Activated T-helper 2 cell treated with anti-CD3 and anti-CD28 coated beads, Interferon-gamma antibody, Interleukin-2, Interleukin-4, amounts not matched to agents 10 μg/mL and 5 μg/mL and 100 μg/mL, durations not matched to agents 14 hours and 24 hours and 36 hours (primary cell): ENCODE data around the gene LGALS13. TPM values are rescaled to one million over a fixed set of nuclear protein-coding genes. Genes with fewer than 3 reads are reported as not detected.

Experiments
- DNase-seq: peaks from one replicate; pipeline ENCODE4 v3.0.0; 2021; ENCODE audit warnings: low spot score
- H3K27ac Mint-ChIP-seq: one replicate; pipeline ENCODE4 v1.8.0; 2021; ENCODE audit warnings: mixed read lengths
- H3K27me3 Mint-ChIP-seq: one replicate; pipeline ENCODE4 v1.8.0; 2021; ENCODE audit warnings: low read depth, mixed read lengths
- H3K36me3 Mint-ChIP-seq: one replicate; pipeline ENCODE4 v1.8.0; 2021; ENCODE audit warnings: low read depth, mixed read lengths
- H3K4me1 Mint-ChIP-seq: one replicate; pipeline ENCODE4 v1.8.0; 2021; ENCODE audit warnings: low read depth, mixed read lengths
- H3K4me3 Mint-ChIP-seq: one replicate; pipeline ENCODE4 v1.8.0; 2021; ENCODE audit warnings: low read depth, mild to moderate bottlenecking, moderate library complexity, mixed read lengths
- H3K9me3 Mint-ChIP-seq: one replicate; pipeline ENCODE4 v1.8.0; 2021; ENCODE audit warnings: mixed read lengths
- intact Hi-C: fragments of 100-400 bp; cut with micrococcal nuclease; formaldehyde crosslinking; loops from one replicate; pipeline ENCODE4 v1.15.1; 2023
- total RNA-seq: library from RNA; stranded (reverse); gene quantifications from 2 replicates; pipeline ENCODE4 v1.2.3, GENCODE V29; 2022

Gene LGALS13
- total RNA-seq, 1 donor from 2014 or later, result not detected

GRCh38 chr19:39631626-39632025 lies 29.3 kb downstream of the LGALS13 start:
- H3K36me3 Mint-ChIP-seq, result no peaks in the 10 kb centered on the region
- no peak overlapping the region for H3K4me3 Mint-ChIP-seq
- H3K9me3 Mint-ChIP-seq, result peaks cover 4% of the 10 kb centered on the region
- DNase-seq, result no peak
- intact Hi-C loops, result no loop called here
- H3K27ac Mint-ChIP-seq, result no peak overlapping the region
- H3K27me3 Mint-ChIP-seq, result peaks cover 10% of the 10 kb centered on the region
- no peaks in the 10 kb centered on the region for H3K4me1 Mint-ChIP-seq

- Mint-ChIP-seq H3K4me1 (no peaks in the 10 kb centered on the region), H3K9me3 (peaks cover 4% of the 10 kb centered on the region), H3K36me3 (no peaks in the 10 kb centered on the region), H3K4me3 (no peak overlapping the region), H3K27ac (no peak overlapping the region), H3K27me3 (peaks cover 7% of the 10 kb centered on the region)
- no peak for DNase-seq
- intact Hi-C loops, result no loop called here
Observed at GRCh38 chr19:39637891-39638290, 35.6 kb downstream of the LGALS13 start.

DNA sequence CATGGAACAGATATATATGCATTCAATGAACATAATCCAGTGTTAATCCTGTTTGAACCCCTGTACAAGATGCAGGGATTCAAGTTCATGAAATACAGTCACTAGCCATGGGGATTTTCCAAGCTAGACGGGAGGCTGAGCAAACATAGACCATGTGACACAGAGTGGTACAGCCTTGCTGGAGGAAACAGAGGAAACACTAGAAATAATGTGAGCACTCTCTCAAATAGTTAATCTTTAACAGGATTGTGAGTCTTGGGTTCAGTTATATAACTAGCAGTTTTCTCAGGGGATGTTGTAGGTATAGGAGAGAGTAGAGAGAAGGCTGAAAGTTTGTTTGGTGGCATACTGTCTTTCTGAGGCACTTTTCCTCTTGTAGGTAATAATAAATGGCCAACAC lies 39.4 kb downstream of the LGALS13 start:
- intact Hi-C loops, result no loop called here
- Mint-ChIP-seq H3K36me3 (no peaks in the 10 kb centered on the region), H3K9me3 (no peaks in the 10 kb centered on the region), H3K4me3 (no peak overlapping the region), H3K27me3 (peaks cover 4% of the 10 kb centered on the region), H3K27ac (no peak overlapping the region), H3K4me1 (no peaks in the 10 kb centered on the region)
- DNase-seq, result no peak

GRCh38 chr19:39643591-39643990 lies 41.3 kb downstream of the LGALS13 start:
- H3K27me3 Mint-ChIP-seq, result peaks cover 8% of the 10 kb centered on the region
- no peaks in the 10 kb centered on the region for H3K36me3 Mint-ChIP-seq
- H3K4me3 Mint-ChIP-seq, result no peak overlapping the region
- DNase-seq, result no peak
- H3K27ac Mint-ChIP-seq, result no peak overlapping the region
- H3K9me3 Mint-ChIP-seq, result no peaks in the 10 kb centered on the region
- intact Hi-C loops, result no loop called here
- H3K4me1 Mint-ChIP-seq, result no peaks in the 10 kb centered on the region

- Mint-ChIP-seq H3K9me3 (no peaks in the 10 kb centered on the region), H3K4me3 (no peak overlapping the region), H3K36me3 (no peaks in the 10 kb centered on the region), H3K27ac (no peak overlapping the region), H3K4me1 (no peaks in the 10 kb centered on the region), H3K27me3 (peaks cover 11% of the 10 kb centered on the region)
- intact Hi-C loops, result no loop called here
- DNase-seq, result no peak
Observed at GRCh38 chr19:39645800-39646411, 43.6 kb downstream of the LGALS13 start.

DNA sequence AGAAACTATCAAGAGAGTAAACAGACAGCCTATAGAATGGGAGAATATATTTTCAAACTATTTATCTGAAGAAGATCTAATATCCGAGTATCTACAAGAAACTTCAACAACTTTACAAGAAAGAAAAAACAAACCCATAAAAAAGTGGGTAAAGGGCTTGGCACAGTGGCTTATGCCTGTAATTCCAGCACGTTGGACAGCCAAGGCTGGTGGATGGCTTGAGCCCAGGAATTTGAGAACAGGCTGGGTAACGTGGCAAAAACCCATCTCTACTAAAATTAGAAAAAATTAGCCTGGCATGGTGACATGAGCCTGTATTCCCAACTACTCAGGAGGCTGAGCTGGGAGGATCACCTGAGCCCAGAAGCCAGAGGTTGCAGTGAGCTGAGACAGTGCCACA lies 45.6 kb downstream of the LGALS13 start:
- intact Hi-C loops, result no loop called here
- H3K36me3 Mint-ChIP-seq, result no peaks in the 10 kb centered on the region
- H3K4me1 Mint-ChIP-seq, result no peaks in the 10 kb centered on the region
- H3K4me3 Mint-ChIP-seq, result no peak overlapping the region
- DNase-seq, result no peak
- H3K27me3 Mint-ChIP-seq, result peaks cover 24% of the 10 kb centered on the region
- H3K27ac Mint-ChIP-seq, result no peak overlapping the region
- H3K9me3 Mint-ChIP-seq, result no peaks in the 10 kb centered on the region

GRCh38 chr19:39655613-39656012 lies 53.3 kb downstream of the LGALS13 start, which contains the start of gene LGALS16:
TSS of gene LGALS16 (plus strand) at chr19:39655913. CDS start at chr19:39655962, 49 bp downstream.
- no peak within 1 kb of the TSS for H3K27ac Mint-ChIP-seq
- H3K27me3 Mint-ChIP-seq, result peaks cover 28% of the 10 kb centered on the region
- DNase-seq, result no peak
- intact Hi-C loops, result no loop called here
- no peak within 1 kb of the TSS for H3K4me3 Mint-ChIP-seq
- no peaks in the 10 kb centered on the region for H3K4me1 Mint-ChIP-seq
- H3K36me3 Mint-ChIP-seq, result no peaks in the 10 kb centered on the region
- H3K9me3 Mint-ChIP-seq, result no peaks in the 10 kb centered on the region

Other genes with a start within 250 kb of the LGALS13 start
- gene PAF1, start 211.4 kb upstream of the LGALS13 start, total RNA-seq, result 49.5 and 51.1 TPM in 2 replicates
- gene MED29, start 211.1 kb upstream of the LGALS13 start, total RNA-seq, result 32.3 and 34.7 TPM in 2 replicates
- 45.4 and 46.9 TPM in 2 replicates for gene ZFP36, start 195.7 kb upstream of the LGALS13 start, total RNA-seq
- 49.8 and 50.7 TPM in 2 replicates for gene PLEKHG2, start 189.9 kb upstream of the LGALS13 start, total RNA-seq
- gene RPS16, start 166.6 kb upstream of the LGALS13 start, total RNA-seq, result 2,627 and 2,674 TPM in 2 replicates
- gene SUPT5H, start 156.9 kb upstream of the LGALS13 start, total RNA-seq, result 163 and 169 TPM in 2 replicates
- 110 and 115 TPM in 2 replicates for gene TIMM50, start 121.7 kb upstream of the LGALS13 start, total RNA-seq
- 1.6 and 1.8 TPM in 2 replicates for gene DLL3, start 103.6 kb upstream of the LGALS13 start, total RNA-seq
- not detected in 2 replicates for gene SELENOV, start 87.4 kb upstream of the LGALS13 start, total RNA-seq
- gene EID2B, start 69.7 kb upstream of the LGALS13 start, total RNA-seq, result 3.5 and 4.1 TPM in 2 replicates
- 17.2 and 18.3 TPM in 2 replicates for gene EID2, start 62.4 kb upstream of the LGALS13 start, total RNA-seq
- gene LGALS16, start 53.4 kb downstream of the LGALS13 start, total RNA-seq, result not detected in 2 replicates
- gene LGALS14, start 102.0 kb downstream of the LGALS13 start, total RNA-seq, result not detected in 2 replicates
- 0.30 TPM in 1 of 2 replicates, not detected in the other for gene CLC, start 135.5 kb downstream of the LGALS13 start, total RNA-seq
- gene LEUTX, start 176.3 kb downstream of the LGALS13 start, total RNA-seq, result not detected in 2 replicates
- gene DYRK1B, start 231.6 kb downstream of the LGALS13 start, total RNA-seq, result 6.7 and 7.3 TPM in 2 replicates
- gene FBL, start 243.9 kb downstream of the LGALS13 start, total RNA-seq, result 522 and 547 TPM in 2 replicates